DMS153 treated with DMSO at 0.1 percent for 48 hours (cell line): ENCODE results near the gene BSG.
"Not testable (repeated sequence)": the region's sequence is repeated elsewhere in the genome, so short reads cannot be mapped to it uniquely, and the experiment has no call there.

ENCODE experiments used
- DNase-seq: peaks from one replicate; lab custom pipeline; 2025; ENCODE audit not compliant: unreplicated experiment; lab: John Stamatoyannopoulos, UW

BSG gene

GRCh38 chr19:602391-603301 is 30.2 kb downstream of the BSG start:
- no peak for DNase-seq

GRCh38 chr19:603302-603639 is 30.9 kb downstream of the BSG start:
- DNase-seq, result not testable (repeated sequence)

- not testable (repeated sequence) for DNase-seq
Observed at GRCh38 chr19:603779-604178, 31.4 kb downstream of the BSG start.

GRCh38 chr19:604355-604754 is 32.0 kb downstream of the BSG start:
- no peak for DNase-seq

- not testable (repeated sequence) for DNase-seq
Observed at GRCh38 chr19:605061-605971, 32.9 kb downstream of the BSG start.

- DNase-seq, result no peak
Observed at GRCh38 chr19:607301-608154, 35.1 kb downstream of the BSG start.

- no peak for DNase-seq
Observed at GRCh38 chr19:608155-609003, 36.0 kb downstream of the BSG start.

GRCh38 chr19:609004-609346 is 36.6 kb downstream of the BSG start:
- DNase-seq, result no peak

- no peak for DNase-seq
Observed at GRCh38 chr19:610071-610800, 37.8 kb downstream of the BSG start.

GRCh38 chr19:610801-611480 is 38.5 kb downstream of the BSG start:
- no peak for DNase-seq

GRCh38 chr19:611481-611868 is 39.1 kb downstream of the BSG start:
- DNase-seq, result no peak

- DNase-seq, result no peak
Observed at GRCh38 chr19:612941-613340, 40.5 kb downstream of the BSG start.

GRCh38 chr19:613732-614567 is 41.6 kb downstream of the BSG start:
- DNase-seq, result no peak

- no peak for DNase-seq
Observed at GRCh38 chr19:615619-616018, 43.2 kb downstream of the BSG start.

- no peak for DNase-seq
Observed at GRCh38 chr19:616062-616700, 43.8 kb downstream of the BSG start.

- no peak for DNase-seq
Observed at GRCh38 chr19:616747-617526, 44.5 kb downstream of the BSG start.
